ENCODE measurements around the gene MCUB.

Gene MCUB

GRCh38 chr4:109559983-109560686, at the start of gene MCUB (continued):
- TF ChIP-seq ZNF488 (tag by site-specific recombination; IDR thresholded peaks at IDR 0.05) = no peak
- no peak for TF ChIP-seq ZNF514 (tag by site-specific recombination; IDR thresholded peaks at IDR 0.05)
- no peak for TF ChIP-seq ZNF776 (tag by site-specific recombination; IDR thresholded peaks at IDR 0.05; ENCODE audit: borderline replicate concordance)
- TF ChIP-seq INSM2 (tag by site-specific recombination; IDR thresholded peaks at IDR 0.05) = no peak
- TF ChIP-seq ZNF645 (tag by site-specific recombination; IDR thresholded peaks at IDR 0.05) = no peak
- TF ChIP-seq, protein P1, sequence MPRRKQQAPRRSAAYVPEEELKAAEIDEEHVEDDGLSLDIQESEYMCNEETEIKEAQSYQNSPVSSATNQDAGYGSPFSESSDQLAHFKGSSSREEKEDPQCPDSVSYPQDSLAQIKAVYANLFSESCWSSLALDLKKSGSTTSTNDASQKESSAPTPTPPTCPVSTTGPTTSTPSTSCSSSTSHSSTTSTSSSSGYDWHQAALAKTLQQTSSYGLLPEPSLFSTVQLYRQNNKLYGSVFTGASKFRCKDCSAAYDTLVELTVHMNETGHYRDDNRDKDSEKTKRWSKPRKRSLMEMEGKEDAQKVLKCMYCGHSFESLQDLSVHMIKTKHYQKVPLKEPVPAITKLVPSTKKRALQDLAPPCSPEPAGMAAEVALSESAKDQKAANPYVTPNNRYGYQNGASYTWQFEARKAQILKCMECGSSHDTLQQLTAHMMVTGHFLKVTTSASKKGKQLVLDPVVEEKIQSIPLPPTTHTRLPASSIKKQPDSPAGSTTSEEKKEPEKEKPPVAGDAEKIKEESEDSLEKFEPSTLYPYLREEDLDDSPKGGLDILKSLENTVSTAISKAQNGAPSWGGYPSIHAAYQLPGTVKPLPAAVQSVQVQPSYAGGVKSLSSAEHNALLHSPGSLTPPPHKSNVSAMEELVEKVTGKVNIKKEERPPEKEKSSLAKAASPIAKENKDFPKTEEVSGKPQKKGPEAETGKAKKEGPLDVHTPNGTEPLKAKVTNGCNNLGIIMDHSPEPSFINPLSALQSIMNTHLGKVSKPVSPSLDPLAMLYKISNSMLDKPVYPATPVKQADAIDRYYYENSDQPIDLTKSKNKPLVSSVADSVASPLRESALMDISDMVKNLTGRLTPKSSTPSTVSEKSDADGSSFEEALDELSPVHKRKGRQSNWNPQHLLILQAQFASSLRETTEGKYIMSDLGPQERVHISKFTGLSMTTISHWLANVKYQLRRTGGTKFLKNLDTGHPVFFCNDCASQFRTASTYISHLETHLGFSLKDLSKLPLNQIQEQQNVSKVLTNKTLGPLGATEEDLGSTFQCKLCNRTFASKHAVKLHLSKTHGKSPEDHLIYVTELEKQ (tag by site-specific recombination; IDR thresholded peaks at IDR 0.05; ENCODE audit: borderline replicate concordance) = no peak
- TF ChIP-seq ZNF600 (tag by site-specific recombination; IDR thresholded peaks at IDR 0.05) = no peak
- TF ChIP-seq ZNF2 (tag by site-specific recombination; IDR thresholded peaks at IDR 0.05) = 0 out of 2 replicates have a peak, but pooled peaks have one; percentile 4
- peak; percentile 47 for TF ChIP-seq ZNF660 (tag by site-specific recombination; IDR thresholded peaks at IDR 0.05)
- TF ChIP-seq ZNF174 (tag by site-specific recombination; IDR thresholded peaks at IDR 0.05) = no peak
- no peak for TF ChIP-seq TCF7L2 (IDR thresholded peaks at IDR 0.05; ENCODE audit: borderline replicate concordance, low read depth, low read length)
- TF ChIP-seq GLI2 (tag by site-specific recombination; IDR thresholded peaks at IDR 0.05; ENCODE audit: borderline replicate concordance, low read depth) = no peak
- TF ChIP-seq ZNF664 (tag by site-specific recombination; IDR thresholded peaks at IDR 0.05) = no peak
- TF ChIP-seq ZNF704 (tag by site-specific recombination; IDR thresholded peaks at IDR 0.05) = no peak
- TF ChIP-seq ZNF621 (tag by site-specific recombination; IDR thresholded peaks at IDR 0.05) = no peak
- TF ChIP-seq GLI4 (tag by site-specific recombination; IDR thresholded peaks at IDR 0.05) = no peak
- TF ChIP-seq, protein P2, sequence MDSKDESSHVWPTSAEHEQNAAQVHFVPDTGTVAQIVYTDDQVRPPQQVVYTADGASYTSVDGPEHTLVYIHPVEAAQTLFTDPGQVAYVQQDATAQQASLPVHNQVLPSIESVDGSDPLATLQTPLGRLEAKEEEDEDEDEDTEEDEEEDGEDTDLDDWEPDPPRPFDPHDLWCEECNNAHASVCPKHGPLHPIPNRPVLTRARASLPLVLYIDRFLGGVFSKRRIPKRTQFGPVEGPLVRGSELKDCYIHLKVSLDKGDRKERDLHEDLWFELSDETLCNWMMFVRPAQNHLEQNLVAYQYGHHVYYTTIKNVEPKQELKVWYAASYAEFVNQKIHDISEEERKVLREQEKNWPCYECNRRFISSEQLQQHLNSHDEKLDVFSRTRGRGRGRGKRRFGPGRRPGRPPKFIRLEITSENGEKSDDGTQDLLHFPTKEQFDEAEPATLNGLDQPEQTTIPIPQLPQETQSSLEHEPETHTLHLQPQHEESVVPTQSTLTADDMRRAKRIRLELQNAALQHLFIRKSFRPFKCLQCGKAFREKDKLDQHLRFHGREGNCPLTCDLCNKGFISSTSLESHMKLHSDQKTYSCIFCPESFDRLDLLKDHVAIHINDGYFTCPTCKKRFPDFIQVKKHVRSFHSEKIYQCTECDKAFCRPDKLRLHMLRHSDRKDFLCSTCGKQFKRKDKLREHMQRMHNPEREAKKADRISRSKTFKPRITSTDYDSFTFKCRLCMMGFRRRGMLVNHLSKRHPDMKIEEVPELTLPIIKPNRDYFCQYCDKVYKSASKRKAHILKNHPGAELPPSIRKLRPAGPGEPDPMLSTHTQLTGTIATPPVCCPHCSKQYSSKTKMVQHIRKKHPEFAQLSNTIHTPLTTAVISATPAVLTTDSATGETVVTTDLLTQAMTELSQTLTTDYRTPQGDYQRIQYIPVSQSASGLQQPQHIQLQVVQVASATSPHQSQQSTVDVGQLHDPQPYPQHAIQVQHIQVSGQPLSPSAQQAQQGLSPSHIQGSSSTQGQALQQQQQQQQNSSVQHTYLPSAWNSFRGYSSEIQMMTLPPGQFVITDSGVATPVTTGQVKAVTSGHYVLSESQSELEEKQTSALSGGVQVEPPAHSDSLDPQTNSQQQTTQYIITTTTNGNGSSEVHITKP (tag by site-specific recombination; IDR thresholded peaks at IDR 0.05) = peak; percentile 25; the same call in 1 of the 2 replicates
- TF ChIP-seq ZNF184 (tag by site-specific recombination; IDR thresholded peaks at IDR 0.05) = 0 out of 2 replicates have a peak, but pooled peaks have one; percentile 22
- TF ChIP-seq SETDB1 (IDR thresholded peaks at IDR 0.05; ENCODE audit: insufficient read length, low read length) = no peak
- peak; percentile 16; the same call in 1 of the 2 replicates for TF ChIP-seq ZBTB20 (tag by site-specific recombination; IDR thresholded peaks at IDR 0.05)
- TF ChIP-seq ZNF211 (tag by site-specific recombination; IDR thresholded peaks at IDR 0.05; ENCODE audit: low read depth) = no peak
- no peak for TF ChIP-seq ZSCAN5A (tag by site-specific recombination; IDR thresholded peaks at IDR 0.05)
- TF ChIP-seq, protein P3, sequence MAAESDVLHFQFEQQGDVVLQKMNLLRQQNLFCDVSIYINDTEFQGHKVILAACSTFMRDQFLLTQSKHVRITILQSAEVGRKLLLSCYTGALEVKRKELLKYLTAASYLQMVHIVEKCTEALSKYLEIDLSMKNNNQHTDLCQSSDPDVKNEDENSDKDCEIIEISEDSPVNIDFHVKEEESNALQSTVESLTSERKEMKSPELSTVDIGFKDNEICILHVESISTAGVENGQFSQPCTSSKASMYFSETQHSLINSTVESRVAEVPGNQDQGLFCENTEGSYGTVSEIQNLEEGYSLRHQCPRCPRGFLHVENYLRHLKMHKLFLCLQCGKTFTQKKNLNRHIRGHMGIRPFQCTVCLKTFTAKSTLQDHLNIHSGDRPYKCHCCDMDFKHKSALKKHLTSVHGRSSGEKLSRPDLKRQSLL (tag by site-specific recombination; IDR thresholded peaks at IDR 0.05) = peak; percentile 93
- TF ChIP-seq ZBTB7A (tag by site-specific recombination; IDR thresholded peaks at IDR 0.05; ENCODE audit: low read depth) = no peak
